Muscle of arm (tissue), 14 donors: Measurements from ENCODE around the gene TMEM191C. TPM values are rescaled to one million over a fixed set of nuclear protein-coding genes. Genes with fewer than 3 reads are reported as not detected.
A peak's percentile ranks its signal among the peaks of the same experiment; 100 is the strongest.
"Not testable (repeated sequence)": the region's sequence is repeated elsewhere in the genome, so short reads cannot be mapped to it uniquely, and the experiment has no call there.

ENCODE experiments used
- DNase-seq: peaks from one replicate; pipeline ENCODE4 v3.0.0-alpha.2; 2013
- long read RNA-seq, 11 donors: transcript quantifications; one replicate each; lab custom pipeline, GENCODE V29; 2026
- polyA plus RNA-seq, 12 donors: library from polyadenylated mRNA; unstranded; fragments of 120-200 nt; gene quantifications; one replicate each; pipeline ENCODE4 v1.2.1, GENCODE V29; 2013; ENCODE audit not compliant: insufficient read length in 12 of 12

Gene TMEM191C
- polyA plus RNA-seq, result 1 to 10 TPM in 2 of 12 donors, under 1 TPM in 8, not detected in 2; 0.27 to 2.5 (median 0.49) TPM
- long read RNA-seq, donor 1, partial matches to known transcripts, result 78 of 79 reads
- long read RNA-seq, donor 1, other reads (novel, unspliced or antisense), result 0 of 79 reads
- long read RNA-seq, donor 2, result 0 reads
- long read RNA-seq, donor 3, result 0 reads
- long read RNA-seq, donor 4, result 0 reads
- long read RNA-seq, donor 5, result 0 reads
- long read RNA-seq, donor 6, result 0 reads
- long read RNA-seq, donor 7, result 0 reads
- long read RNA-seq, donor 8, result 0 reads
- long read RNA-seq, donor 9, result 0 reads
- long read RNA-seq, donor 10, result 0 reads
- long read RNA-seq, donor 11, result 0 reads

GRCh38 chr22:21467337-21468193 is at the start of gene TMEM191C:
TSS of gene TMEM191C (plus strand) at chr22:21467387. CDS start at chr22:21467460, 73 bp downstream.
- DNase-seq, result not testable (repeated sequence)

GRCh38 chr22:21417853-21418252 is 49.3 kb upstream of the TMEM191C start:
- not testable (repeated sequence) for DNase-seq

GRCh38 chr22:21418974-21419638 is 48.1 kb upstream of the TMEM191C start:
- DNase-seq, result not testable (repeated sequence)

GRCh38 chr22:21420180-21420763 is 46.9 kb upstream of the TMEM191C start:
- not testable (repeated sequence) for DNase-seq

DNA sequence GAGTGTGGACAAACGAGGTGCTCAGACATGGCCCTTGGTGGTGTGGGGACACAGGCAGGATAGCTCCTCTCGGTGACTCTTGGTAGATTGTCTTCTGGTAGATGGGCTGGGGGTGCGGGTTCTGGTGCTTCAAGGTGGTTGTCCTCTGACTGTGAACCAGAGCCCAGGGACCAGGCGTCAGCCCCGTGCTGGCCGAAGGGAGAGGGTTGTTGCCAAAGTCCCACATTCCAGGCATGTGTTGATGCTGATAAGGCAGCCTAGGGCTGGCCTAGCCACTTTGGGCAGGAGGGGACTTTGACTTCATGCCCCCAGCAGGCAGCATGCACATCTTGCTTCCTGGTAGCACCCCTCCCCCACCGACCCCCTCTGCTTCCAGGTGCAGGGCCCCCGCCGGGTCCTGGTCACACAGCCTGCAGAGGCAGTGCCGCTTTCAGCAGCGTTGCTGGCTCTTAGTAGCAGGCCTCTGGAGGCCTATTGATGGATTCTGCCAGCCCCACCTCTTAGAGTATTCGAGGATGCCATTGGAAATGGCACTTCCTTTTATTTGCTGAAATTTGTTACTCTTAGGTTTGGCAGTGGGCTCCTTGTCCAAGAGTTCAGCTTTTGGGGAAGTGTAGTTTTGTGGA is 43.0 kb upstream of the TMEM191C start:
- not testable (repeated sequence) for DNase-seq

GRCh38 chr22:21434378-21435233 is 32.6 kb upstream of the TMEM191C start:
- DNase-seq, result not testable (repeated sequence)

DNA sequence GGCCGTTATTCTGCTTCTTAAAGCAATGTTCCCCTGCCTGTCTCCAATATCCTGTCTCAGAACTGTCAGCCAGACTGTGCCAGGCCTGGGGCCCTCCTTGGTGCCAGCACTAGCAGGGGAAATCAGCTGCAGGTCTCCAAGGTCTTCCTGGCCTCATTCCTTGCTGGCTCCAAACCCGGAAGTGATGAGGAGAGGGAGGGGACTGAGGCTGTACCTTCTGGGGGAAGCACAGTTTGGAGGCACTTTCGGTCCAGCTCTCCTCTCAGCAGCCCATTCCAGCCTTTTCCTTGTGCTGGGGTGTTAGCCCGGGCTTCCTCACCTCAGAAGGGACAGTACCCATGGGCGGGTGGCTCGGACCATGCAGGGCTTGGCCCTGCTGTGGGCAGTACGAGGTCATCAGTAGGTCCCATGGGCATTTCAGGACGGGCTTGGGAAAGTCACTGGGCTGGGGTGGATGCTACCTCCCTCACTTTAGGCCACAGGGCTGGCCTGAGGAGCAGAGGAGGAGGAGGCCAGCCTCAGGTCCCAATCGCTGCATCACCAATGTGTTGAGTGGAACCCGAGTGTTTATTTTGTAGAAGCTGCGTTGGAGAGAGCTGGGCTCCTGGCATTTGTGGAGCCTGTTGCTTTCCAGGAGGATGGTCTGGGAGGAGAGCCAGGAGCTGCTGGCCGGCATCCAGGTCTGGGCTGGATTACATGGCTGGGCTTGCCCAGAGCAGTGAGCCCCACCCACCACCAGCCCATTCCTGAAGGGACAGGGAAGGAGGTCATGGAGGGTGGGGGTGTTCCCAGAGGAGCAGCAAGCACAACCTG is 31.0 kb upstream of the TMEM191C start:
- not testable (repeated sequence) for DNase-seq

DNA sequence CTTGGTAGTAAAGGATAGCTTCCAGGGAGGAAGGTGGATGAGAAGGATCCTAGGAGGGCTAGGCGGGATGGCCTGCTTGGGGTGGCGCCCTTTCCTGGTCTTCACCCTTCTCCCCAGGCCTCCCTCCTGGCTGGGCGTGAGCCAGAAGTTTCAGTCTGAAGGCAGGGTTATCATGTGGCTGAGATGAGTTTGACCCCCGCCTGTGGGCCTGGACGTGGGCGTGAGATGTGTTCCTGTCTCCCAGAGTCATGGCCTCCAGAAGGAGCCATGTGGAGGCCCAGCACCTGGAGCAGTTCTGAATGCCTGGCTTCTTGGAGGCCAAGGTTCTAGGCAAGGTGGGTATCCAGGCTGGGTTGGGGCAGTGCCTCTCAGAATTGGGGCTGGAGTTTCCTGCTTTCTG is 29.2 kb upstream of the TMEM191C start:
- not testable (repeated sequence) for DNase-seq

GRCh38 chr22:21440018-21440636 is 27.1 kb upstream of the TMEM191C start:
- not testable (repeated sequence) for DNase-seq

DNA sequence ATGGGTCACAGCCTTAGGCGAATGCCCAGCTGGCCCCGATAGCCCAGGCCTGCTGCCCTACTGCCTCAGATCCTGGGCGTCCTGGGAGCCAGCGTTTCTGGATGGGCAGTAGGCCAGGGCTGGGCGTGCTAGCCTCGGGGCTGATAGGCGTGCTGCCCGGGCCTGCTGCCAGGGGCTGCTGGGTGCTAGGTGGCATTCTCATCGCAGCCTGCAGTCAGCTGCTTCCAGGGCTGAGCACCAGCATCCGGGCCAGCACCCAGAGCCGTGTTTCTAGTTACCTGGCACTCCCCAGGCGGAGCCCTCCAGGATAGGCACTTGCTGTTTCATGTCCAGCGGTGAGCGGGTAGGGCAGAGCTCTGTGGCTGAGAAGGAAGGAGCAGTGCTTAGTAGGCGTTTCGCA is 26.5 kb upstream of the TMEM191C start:
- DNase-seq, result not testable (repeated sequence)

GRCh38 chr22:21441170-21441569 is 26.0 kb upstream of the TMEM191C start:
- DNase-seq, result not testable (repeated sequence)

DNA sequence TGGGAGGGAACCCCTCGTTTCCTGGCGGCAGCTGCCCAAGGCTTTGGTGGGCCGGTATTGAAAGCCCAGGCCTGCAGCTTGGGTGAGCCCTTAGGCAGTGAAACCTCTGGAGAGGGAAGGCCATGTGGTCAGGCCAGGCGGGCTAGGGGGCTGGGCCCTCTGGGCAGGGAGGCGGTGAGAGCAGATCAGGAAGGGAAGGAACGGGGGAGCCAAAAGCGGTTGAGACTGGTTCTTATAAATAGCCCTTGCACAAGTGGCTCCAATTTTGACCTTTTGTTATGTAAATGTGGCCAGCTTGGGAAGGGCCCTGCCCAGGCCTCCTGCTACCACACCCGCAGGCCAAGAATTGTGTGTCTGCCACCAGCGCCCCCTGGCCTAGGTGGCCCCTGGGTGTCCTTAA is 25.1 kb upstream of the TMEM191C start:
- DNase-seq, result not testable (repeated sequence)

GRCh38 chr22:21442646-21443045 is 24.5 kb upstream of the TMEM191C start:
- DNase-seq, result not testable (repeated sequence)

GRCh38 chr22:21443057-21443734 is 24.0 kb upstream of the TMEM191C start:
- no peak for DNase-seq

DNA sequence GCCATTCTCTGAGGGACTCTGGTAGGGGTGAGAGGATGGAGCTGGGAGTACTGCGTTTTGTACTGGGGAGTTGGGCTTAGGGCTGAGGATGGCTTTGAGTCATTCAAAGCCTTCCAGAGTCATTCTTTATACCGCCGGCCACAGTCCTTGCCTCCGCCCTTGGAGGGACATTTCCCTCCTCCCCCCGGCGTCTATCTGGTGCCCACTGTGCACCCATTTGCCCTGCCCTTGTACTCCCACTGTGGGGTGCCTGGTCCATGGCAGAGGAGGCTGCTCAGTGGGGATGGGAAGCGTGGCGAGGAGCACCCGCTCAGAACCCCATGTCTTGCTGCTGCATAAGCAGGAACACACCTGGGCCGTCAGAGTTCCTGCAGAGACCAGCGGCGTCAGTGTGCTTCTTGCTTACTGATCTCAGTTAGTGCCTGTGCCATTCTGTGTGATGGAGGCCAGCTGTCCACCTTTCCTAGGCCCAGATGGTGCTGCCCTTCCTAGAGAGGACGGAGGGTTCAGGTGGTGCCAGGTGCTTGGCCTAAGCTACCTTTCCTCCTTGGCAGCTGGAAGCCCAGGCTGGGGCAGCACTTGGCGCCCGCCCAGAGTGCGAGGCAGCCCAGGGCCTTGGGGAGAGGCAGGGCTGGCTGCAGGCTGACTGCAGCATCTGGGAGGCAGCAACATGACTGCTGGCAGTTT is 23.3 kb upstream of the TMEM191C start:
- DNase-seq, result no peak

GRCh38 chr22:21444701-21445436 is 22.3 kb upstream of the TMEM191C start:
- peak; percentile 15 for DNase-seq
